Spleen (tissue), 11 donors: ENCODE data around the gene NBAS. TPM values are rescaled to one million over a fixed set of nuclear protein-coding genes. Genes with fewer than 3 reads are reported as not detected.

Source experiments
- DNase-seq: peaks from one replicate; pipeline ENCODE4 v3.0.0-alpha.2; 2020
- H3K27ac ChIP-seq, 8 donors: fragments of 200-600 bp; sonication (generic) in 7 of 8; 1 replicate in 4 of 8; 2 replicates in 4 of 8; pipeline versions ENCODE4 v1.5.0 to v1.8.0; 2016 to 2021; ENCODE audit warnings: inconsistent platforms in 4 of 8, mild to moderate bottlenecking in 4 of 8, moderate library complexity in 1 of 8
- H3K27me3 ChIP-seq, 7 donors: fragments of 200-600 bp; sonication (generic) in 6 of 7; replicated peaks in 1 of 7; 1 replicate in 4 of 7; 2 replicates in 3 of 7; pipeline versions ENCODE4 v1.5.0 to v1.8.0; 2016 to 2021; ENCODE audit warnings: inconsistent platforms in 3 of 7, mild to moderate bottlenecking in 1 of 7
- H3K36me3 ChIP-seq, 6 donors: fragments of 200-600 bp; sonication (generic) in 5 of 6; 1 replicate in 4 of 6; 2 replicates in 2 of 6; pipeline versions ENCODE4 v1.5.0 to v1.8.0; 2016 to 2021; ENCODE audit warnings: inconsistent platforms in 2 of 6
- H3K4me1 ChIP-seq, 6 donors: fragments of 200-600 bp; sonication (generic) in 5 of 6; 1 replicate in 3 of 6; 2 replicates in 3 of 6; pipeline versions ENCODE4 v1.5.0 to v1.8.0; 2016 to 2021; ENCODE audit warnings: inconsistent platforms in 3 of 6
- H3K4me3 ChIP-seq, 8 donors: fragments of 200-600 bp; sonication (generic) in 7 of 8; 1 replicate in 4 of 8; 2 replicates in 4 of 8; pipeline versions ENCODE4 v1.5.0 to v1.8.0; 2016 to 2021; ENCODE audit warnings: inconsistent platforms in 4 of 8, mild to moderate bottlenecking in 4 of 8, moderate library complexity in 2 of 8
- H3K9me3 ChIP-seq, 8 donors: fragments of 200-600 bp; sonication (generic) in 7 of 8; 1 replicate in 4 of 8; 2 replicates in 4 of 8; pipeline versions ENCODE4 v1.5.0 to v1.8.0; 2016 to 2021; ENCODE audit warnings: inconsistent platforms in 4 of 8
- CTCF ChIP-seq, 11 experiments: fragments of 200-600 bp in 7 of 11; fragments of 450-650 bp in 4 of 11; sonication (generic) in 4 of 11; IDR thresholded peaks in 8 of 11; conservative IDR thresholded peaks in 3 of 11; 1 replicate in 7 of 11; 2 replicates in 4 of 11; pipeline versions ENCODE4 v1.4.0 to v1.8.0; 2016 to 2021; ENCODE audit warnings: antibody characterized with exemption in 11 of 11, inconsistent platforms in 4 of 11, mild to moderate bottlenecking in 1 of 11
- POLR2A ChIP-seq, 3 donors: fragments of 450-650 bp; IDR thresholded peaks; one replicate each; pipeline ENCODE4 v1.5.1; 2017; ENCODE audit warnings: antibody characterized with exemption in 3 of 3, mild to moderate bottlenecking in 1 of 3
- POLR2AphosphoS5 ChIP-seq, 3 donors: sonication (generic); formaldehyde crosslinking; IDR thresholded peaks; one replicate each; pipeline ENCODE4 v1.5.1; 2017; ENCODE audit warnings: antibody characterized with exemption in 3 of 3
- WGBS, 5 donors: extraction: QIAGEN DNeasy Blood & Tissue Kit in 3 of 5; methylation state at CpG; one replicate each; pipeline versions ENCODE4 v1.1.5 to v1.1.7; 2013 to 2018; 5-methylcytosine and 5-hydroxymethylcytosine counted together
- intact Hi-C: fragments of 100-400 bp; cut with DNase I; formaldehyde crosslinking; loops from one replicate; pipeline ENCODE4 v1.15.0; 2023; ENCODE audit warnings: low total_unique reads
- polyA plus RNA-seq, 3 donors: library from polyadenylated mRNA; stranded (reverse); fragments of 200-250 nt; gene quantifications; one replicate each; pipeline ENCODE4 v1.2.1, GENCODE V29; 2013
- total RNA-seq, 7 donors: library from RNA; depleted of rRNA in 3 of 7; stranded (reverse); fragments of >200 nt in 3 of 7; fragmentation: NEBNext Ultra II Directional in 4 of 7; extraction: Animal tissue kit (Norgen Biotek cat#: 25700) in 4 of 7; gene quantifications; one replicate each; pipeline versions ENCODE4 v1.1.0 to v1.2.1, GENCODE V29; 2016 to 2021
- donor health status: healthy with polysubstance abuse.
- donor health status: DM: no; HTN: no; CAD: no; lungs with moderate emphysema.
- donor health status: DM: no; HTN: no; CAD: no.
- donor health status: Bipolar disorder and iron deficiency.
- donor health status: healthy.
- donor health status: DM: no; HTN: no; CAD: no.
- donor health status: DM: yes; HTN: yes; CAD: no.

Gene NBAS
- total and polyA plus RNA-seq, 10 donors, result 21.1 to 49.0 (median 40.9) TPM

- intact Hi-C loops, result no loop called here
- H3K4me3 ChIP-seq, result no peak overlapping the region
- H3K4me1 ChIP-seq, result no peaks in the 10 kb centered on the region
- TF ChIP-seq CTCF (IDR thresholded peaks at IDR 0.05 in 8 of 11, conservative IDR thresholded peaks at IDR 0.05 in 3 of 11), result no peak
- TF ChIP-seq POLR2AphosphoS5 (IDR thresholded peaks at IDR 0.05), result no peak
- TF ChIP-seq POLR2A (IDR thresholded peaks at IDR 0.05), result no peak
- WGBS, 5 donors, result 96 to 97% (median 96%) methylated on average over 4 of the region's 4 CpGs
- no peak for DNase-seq
- H3K27ac ChIP-seq, result no peak overlapping the region
- no peaks in the 10 kb centered on the region for H3K27me3 ChIP-seq
- peaks cover 0 to 66% (median 18%) of the 10 kb centered on the region in 6 donors for H3K36me3 ChIP-seq
- peaks cover 0 to 19% (median 15%) of the 10 kb centered on the region in 8 donors for H3K9me3 ChIP-seq
Measured at GRCh38 chr2:15348045-15348444, 213.1 kb downstream of the NBAS start.

- no peak overlapping the region for H3K27ac ChIP-seq
- H3K4me3 ChIP-seq, result no peak overlapping the region
Measured at GRCh38 chr2:15346624-15347023, 214.5 kb downstream of the NBAS start.

GRCh38 chr2:15337996-15338666 lies 223.0 kb downstream of the NBAS start:
- intact Hi-C loops, result no loop called here
- 71 to 88% (median 83%) methylated on average over 1 of the region's 1 CpG for WGBS, 5 donors
- no peaks in the 10 kb centered on the region for H3K4me1 ChIP-seq
- DNase-seq, result no peak
- TF ChIP-seq POLR2AphosphoS5 (IDR thresholded peaks at IDR 0.05), result no peak
- no peak for TF ChIP-seq POLR2A (IDR thresholded peaks at IDR 0.05)
- TF ChIP-seq CTCF (IDR thresholded peaks at IDR 0.05 in 8 of 11, conservative IDR thresholded peaks at IDR 0.05 in 3 of 11), result no peak
- no peak overlapping the region for H3K27ac ChIP-seq
- no peaks in the 10 kb centered on the region for H3K27me3 ChIP-seq
- no peaks in the 10 kb centered on the region for H3K9me3 ChIP-seq
- H3K36me3 ChIP-seq, result peaks cover 0 to 37% (median 7%) of the 10 kb centered on the region in 6 donors
- no peak overlapping the region for H3K4me3 ChIP-seq

More at GRCh38 chr2:15346624-15347023, 214.5 kb downstream of the NBAS start:
- H3K4me1 ChIP-seq, result no peaks in the 10 kb centered on the region
- no peak for DNase-seq
- no peaks in the 10 kb centered on the region for H3K27me3 ChIP-seq
- no peak for TF ChIP-seq POLR2AphosphoS5 (IDR thresholded peaks at IDR 0.05)
- peaks cover 0 to 55% (median 12%) of the 10 kb centered on the region in 6 donors for H3K36me3 ChIP-seq
- intact Hi-C loops, result no loop called here
- peaks cover 0 to 19% (median 15%) of the 10 kb centered on the region in 8 donors for H3K9me3 ChIP-seq
- WGBS, 5 donors, result 92 to 100% (median 96%) methylated on average over 1 of the region's 1 CpG

- DNase-seq, result no peak
- Histone ChIP-seq H3K4me3 (no peak overlapping the region), H3K27ac (no peak overlapping the region), H3K4me1 (no peaks in the 10 kb centered on the region), H3K9me3 (no peaks in the 10 kb centered on the region), H3K27me3 (no peaks in the 10 kb centered on the region), H3K36me3 (peaks cover 0 to 35% (median 10%) of the 10 kb centered on the region in 6 donors)
- 90 to 95% (median 93%) methylated on average over 5 of the region's 5 CpGs for WGBS, 5 donors
- TF ChIP-seq CTCF (IDR thresholded peaks at IDR 0.05 in 8 of 11, conservative IDR thresholded peaks at IDR 0.05 in 3 of 11), result no peak
- TF ChIP-seq POLR2AphosphoS5 (IDR thresholded peaks at IDR 0.05), result no peak
- no peak for TF ChIP-seq POLR2A (IDR thresholded peaks at IDR 0.05)
- intact Hi-C loops, result no loop called here
Measured at GRCh38 chr2:15334644-15335326, 226.3 kb downstream of the NBAS start.
